Kidney epithelial cell (primary cell): ENCODE data around the gene PAX6. TPM values are rescaled to one million over a fixed set of nuclear protein-coding genes. Genes with fewer than 3 reads are reported as not detected.

ENCODE experiments used
- DNase-seq: peaks from one replicate; pipeline ENCODE4 v3.0.0-alpha.2; 2010; ENCODE audit warnings: low read depth
- H3K27me3 ChIP-seq: 2 replicates; pipeline ENCODE4 v1.6.0; 2011; ENCODE audit warnings: low read length; ENCODE audit not compliant: control insufficient read depth, insufficient read depth
- H3K36me3 ChIP-seq: 2 replicates; pipeline ENCODE4 v1.5.1; 2011; ENCODE audit warnings: low read length; ENCODE audit not compliant: control insufficient read depth, insufficient read depth
- H3K4me3 ChIP-seq: 2 replicates; pipeline ENCODE4 v1.5.1; 2011; ENCODE audit warnings: low read depth, mild to moderate bottlenecking, control low read depth, low read length
- total RNA-seq: library from RNA; depleted of rRNA; stranded (reverse); fragments of >200 nt; gene quantifications from 2 replicates; pipeline ENCODE4 v1.2.3, GENCODE V29; 2015
- TF ChIP-seq, protein P1 (sequence below): IDR thresholded peaks from 2 replicates; pipeline ENCODE4 v1.5.1; 2011; ENCODE audit warnings: mild to moderate bottlenecking, moderate library complexity, low read length, control low read depth, inconsistent platforms; ENCODE audit not compliant: insufficient read depth, poor library complexity, severe bottlenecking

The PAX6 gene
- total RNA-seq, 1 donor from 2014 or later = 1.1 TPM

DNA sequence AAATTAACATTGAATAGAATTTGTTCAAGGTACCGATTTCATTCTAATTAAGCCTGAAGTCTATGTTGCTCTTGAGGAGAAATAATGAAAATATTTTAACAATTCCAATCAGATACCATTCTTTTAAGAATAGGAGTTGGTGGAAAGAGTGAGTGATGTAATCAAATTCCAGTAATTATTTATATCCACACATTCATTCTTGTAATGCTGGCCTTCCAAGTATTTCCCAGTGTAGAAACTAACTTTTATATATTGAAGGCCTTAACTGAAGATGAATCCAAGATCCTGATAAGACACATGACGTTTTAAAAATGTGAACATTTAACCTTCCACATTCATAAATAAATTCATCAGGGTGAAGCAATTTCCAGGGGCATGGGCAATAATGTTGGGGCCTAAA is 36.6 kb upstream of the PAX6 start:
- H3K27me3 ChIP-seq = no peaks in the 10 kb centered on the region
- DNase-seq = no peak
- no peaks in the 10 kb centered on the region for H3K36me3 ChIP-seq
- TF ChIP-seq, protein P1, sequence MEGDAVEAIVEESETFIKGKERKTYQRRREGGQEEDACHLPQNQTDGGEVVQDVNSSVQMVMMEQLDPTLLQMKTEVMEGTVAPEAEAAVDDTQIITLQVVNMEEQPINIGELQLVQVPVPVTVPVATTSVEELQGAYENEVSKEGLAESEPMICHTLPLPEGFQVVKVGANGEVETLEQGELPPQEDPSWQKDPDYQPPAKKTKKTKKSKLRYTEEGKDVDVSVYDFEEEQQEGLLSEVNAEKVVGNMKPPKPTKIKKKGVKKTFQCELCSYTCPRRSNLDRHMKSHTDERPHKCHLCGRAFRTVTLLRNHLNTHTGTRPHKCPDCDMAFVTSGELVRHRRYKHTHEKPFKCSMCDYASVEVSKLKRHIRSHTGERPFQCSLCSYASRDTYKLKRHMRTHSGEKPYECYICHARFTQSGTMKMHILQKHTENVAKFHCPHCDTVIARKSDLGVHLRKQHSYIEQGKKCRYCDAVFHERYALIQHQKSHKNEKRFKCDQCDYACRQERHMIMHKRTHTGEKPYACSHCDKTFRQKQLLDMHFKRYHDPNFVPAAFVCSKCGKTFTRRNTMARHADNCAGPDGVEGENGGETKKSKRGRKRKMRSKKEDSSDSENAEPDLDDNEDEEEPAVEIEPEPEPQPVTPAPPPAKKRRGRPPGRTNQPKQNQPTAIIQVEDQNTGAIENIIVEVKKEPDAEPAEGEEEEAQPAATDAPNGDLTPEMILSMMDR = no peak
- no peak overlapping the region for H3K4me3 ChIP-seq

DNA sequence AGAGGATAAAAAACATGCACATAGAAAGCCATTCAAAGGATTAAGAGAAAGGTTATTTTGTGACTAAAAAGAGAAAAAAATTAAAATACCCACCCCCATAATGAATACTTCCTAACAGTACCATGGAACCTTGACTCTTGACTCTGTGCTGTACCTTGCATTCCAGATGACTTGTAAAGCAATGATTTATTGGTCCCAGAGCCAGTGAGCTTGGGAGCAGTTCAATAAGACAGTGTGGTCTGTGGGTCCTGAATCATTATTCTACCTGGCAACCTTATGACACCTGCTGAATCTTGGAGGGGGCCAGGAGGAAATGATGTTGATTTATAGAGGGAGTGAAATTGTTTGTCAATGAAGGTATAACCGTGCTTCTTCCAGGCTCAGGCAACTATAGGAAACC is 34.2 kb upstream of the PAX6 start:
- no peaks in the 10 kb centered on the region for H3K27me3 ChIP-seq
- H3K36me3 ChIP-seq = no peaks in the 10 kb centered on the region
- TF ChIP-seq, protein P1 = no peak
- no peak for DNase-seq
- no peak overlapping the region for H3K4me3 ChIP-seq

DNA sequence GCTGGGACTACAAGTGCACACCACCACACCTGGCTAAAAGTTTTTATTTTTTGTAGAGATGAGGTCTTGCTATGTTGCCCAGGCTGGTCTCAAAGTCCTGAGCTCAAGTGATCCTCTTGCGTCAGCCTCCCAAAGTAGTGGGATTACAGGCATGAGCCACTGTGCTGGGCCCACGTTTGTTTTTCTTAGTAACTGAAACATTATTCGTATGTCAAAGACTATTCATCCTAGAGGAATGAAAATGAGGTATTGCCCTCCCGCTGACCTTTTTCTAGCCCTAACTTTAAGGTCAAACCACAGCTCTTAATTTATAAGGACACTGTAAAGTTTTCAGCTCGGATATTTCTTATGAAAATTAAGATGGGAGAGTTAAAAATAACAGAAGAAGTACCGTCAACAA is 33.2 kb upstream of the PAX6 start:
- H3K4me3 ChIP-seq = no peak overlapping the region
- TF ChIP-seq, protein P1 = no peak
- H3K27me3 ChIP-seq = no peaks in the 10 kb centered on the region
- H3K36me3 ChIP-seq = no peaks in the 10 kb centered on the region
- DNase-seq = no peak

DNA sequence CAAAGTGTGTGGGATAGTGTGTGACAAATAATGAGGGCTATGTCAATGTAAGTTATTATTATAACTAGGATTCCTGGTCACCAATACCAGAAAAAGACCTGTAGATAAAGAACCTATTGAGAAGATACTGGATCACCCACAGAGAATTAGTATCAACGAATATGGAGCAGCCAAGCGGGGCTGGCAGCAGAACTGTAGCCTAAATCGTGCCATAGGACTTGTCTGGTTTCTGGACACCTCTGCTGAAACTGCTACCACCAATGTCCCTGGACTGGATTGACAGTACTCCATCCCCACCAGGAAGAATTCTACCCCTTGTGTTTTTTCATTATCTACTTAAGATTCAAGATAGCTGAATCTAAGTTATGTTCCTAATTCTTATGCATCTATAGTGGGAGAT is 30.3 kb upstream of the PAX6 start:
- no peak for DNase-seq
- TF ChIP-seq, protein P1 = no peak
- no peaks in the 10 kb centered on the region for H3K36me3 ChIP-seq
- H3K4me3 ChIP-seq = no peak overlapping the region
- H3K27me3 ChIP-seq = no peaks in the 10 kb centered on the region

DNA sequence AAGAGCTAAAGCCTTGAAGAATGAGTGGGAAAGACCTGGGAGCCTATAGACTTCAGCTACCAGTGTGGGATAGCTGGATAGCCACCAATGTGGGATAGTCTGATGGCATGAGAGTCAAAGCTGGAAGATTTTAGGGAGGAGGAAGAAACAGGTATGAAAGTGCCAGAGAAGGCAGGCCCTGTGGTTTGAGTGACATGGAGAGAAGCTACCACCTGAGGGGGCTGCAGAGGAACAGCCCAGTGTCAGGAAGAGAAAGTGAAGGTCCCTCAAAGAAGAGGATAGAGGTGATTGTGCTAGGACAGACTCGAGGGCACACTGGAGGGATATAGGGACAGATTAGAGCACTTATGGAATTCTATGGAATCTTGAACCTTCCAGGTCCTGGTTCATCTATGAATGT is 23.1 kb upstream of the PAX6 start:
- Histone ChIP-seq H3K36me3 (no peaks in the 10 kb centered on the region), H3K27me3 (peaks cover 27% of the 10 kb centered on the region), H3K4me3 (no peak overlapping the region)
- TF ChIP-seq, protein P1 = no peak
- DNase-seq = no peak

DNA sequence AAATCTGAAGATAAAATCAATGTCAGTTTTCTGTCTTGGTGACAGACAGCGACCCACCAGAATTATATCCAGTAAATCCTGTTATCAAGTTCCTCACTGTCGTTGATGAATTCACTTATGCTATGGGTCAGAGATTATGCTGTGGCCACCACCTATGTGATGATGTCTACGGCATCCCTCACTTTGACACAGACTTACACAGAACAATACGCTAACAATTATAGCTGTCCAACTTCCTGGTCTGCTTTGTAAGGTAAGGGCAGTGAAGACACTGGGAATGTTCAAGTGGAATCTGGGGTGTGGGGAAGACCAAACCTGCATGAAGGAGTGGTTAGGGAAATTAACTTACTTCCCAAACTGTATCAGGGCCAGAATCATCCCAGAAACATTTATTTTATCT is 19.3 kb upstream of the PAX6 start:
- Histone ChIP-seq H3K36me3 (no peaks in the 10 kb centered on the region), H3K27me3 (peaks cover 53% of the 10 kb centered on the region), H3K4me3 (no peak overlapping the region)
- DNase-seq = no peak
- TF ChIP-seq, protein P1 = no peak
